Stimulated activated naive B cell treated with anti-CD40 and anti-IgM and Interleukin-4, amounts not matched to agents 10 μg/mL and 1 μg/mL and 100 μg/mL, for 72 hours (primary cell): ENCODE measurements around the gene MS4A6A.
A peak's percentile ranks its signal among the peaks of the same experiment; 100 is the strongest.
"Not testable (repeated sequence)": the region's sequence is repeated elsewhere in the genome, so short reads cannot be mapped to it uniquely, and the experiment has no call there.

Experiments used
- ATAC-seq, 2 donors: fragments of 150-1000 bp; cut with Tn5 transposase; replicated peaks; 2 replicates each; pipeline ENCODE4 v1.10.0; 2021; ENCODE audit warnings: moderate library complexity in 1 of 2
- DNase-seq: peaks from one replicate; pipeline ENCODE4 v3.0.0; 2021
- H3K27ac Mint-ChIP-seq: one replicate; pipeline ENCODE4 v1.8.0; 2022; ENCODE audit warnings: mild to moderate bottlenecking, mixed read lengths
- H3K27me3 Mint-ChIP-seq, 2 donors: one replicate each; pipeline ENCODE4 v1.8.0; 2022; ENCODE audit warnings: mixed read lengths in 2 of 2
- H3K36me3 Mint-ChIP-seq, 2 donors: one replicate each; pipeline ENCODE4 v1.8.0; 2022; ENCODE audit warnings: mixed read lengths in 2 of 2, mild to moderate bottlenecking in 1 of 2
- H3K4me1 Mint-ChIP-seq, 2 donors: one replicate each; pipeline ENCODE4 v1.8.0; 2022; ENCODE audit warnings: mixed read lengths in 2 of 2, mild to moderate bottlenecking in 1 of 2
- H3K4me3 Mint-ChIP-seq, 2 donors: one replicate each; pipeline ENCODE4 v1.8.0; 2022; ENCODE audit warnings: mild to moderate bottlenecking in 2 of 2, mixed read lengths in 2 of 2, moderate library complexity in 1 of 2
- H3K9me3 Mint-ChIP-seq, 2 donors: one replicate each; pipeline ENCODE4 v1.8.0; 2022; ENCODE audit warnings: mixed read lengths in 2 of 2, mild to moderate bottlenecking in 1 of 2

The MS4A6A gene

DNA sequence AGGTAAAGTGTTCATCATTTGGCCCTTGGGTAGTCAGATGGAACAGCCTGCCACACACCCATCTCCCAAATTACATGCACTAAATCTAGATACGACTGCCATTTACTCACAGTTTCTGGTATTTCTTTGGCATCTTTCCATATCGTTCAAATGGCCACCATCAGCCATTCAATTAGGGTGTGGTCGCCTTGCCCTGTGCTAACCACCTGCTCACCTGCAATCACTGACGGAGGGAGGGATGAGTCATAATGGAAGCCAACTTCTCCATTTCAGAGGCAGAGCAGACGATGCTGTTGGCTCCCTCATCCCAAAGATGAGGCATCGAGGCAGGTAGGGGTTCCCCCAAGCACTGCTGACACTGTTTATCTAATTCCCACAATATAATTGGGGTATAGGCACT is 14.6 kb downstream of the MS4A6A start:
- ATAC-seq, result no peak
- Mint-ChIP-seq H3K36me3 (peaks cover 3 to 16% of the 10 kb centered on the region in 2 donors), H3K27ac (no peak overlapping the region), H3K9me3 (peaks cover 13 to 25% of the 10 kb centered on the region in 2 donors), H3K27me3 (peaks cover 0 to 13% of the 10 kb centered on the region in 2 donors), H3K4me1 (peaks cover 5 to 8% of the 10 kb centered on the region in 2 donors), H3K4me3 (no peak overlapping the region)
- DNase-seq, result no peak

DNA sequence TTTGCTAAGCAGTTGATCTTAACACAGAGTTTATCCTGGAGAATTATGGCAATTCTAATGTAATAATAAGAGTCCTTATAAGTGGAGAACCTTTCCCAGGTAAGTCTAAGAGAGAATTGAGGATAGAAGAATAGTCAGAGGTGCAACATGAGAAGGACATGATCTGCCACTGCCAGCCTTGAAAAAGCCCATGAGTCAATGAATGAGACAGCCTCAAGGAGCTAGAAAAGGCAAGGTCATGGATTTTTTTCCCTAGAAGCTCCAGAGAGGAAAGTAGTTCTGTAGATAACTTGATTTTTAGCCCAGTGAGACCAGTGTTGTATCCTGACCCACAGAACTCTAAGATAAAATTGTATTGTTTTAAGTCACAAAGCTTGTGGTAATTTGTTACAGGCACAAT is 16.9 kb downstream of the MS4A6A start:
- DNase-seq (no peak), ATAC-seq (no peak)
- H3K36me3 Mint-ChIP-seq, result peaks cover 3 to 15% of the 10 kb centered on the region in 2 donors
- no peak overlapping the region for H3K27ac Mint-ChIP-seq
- peaks cover 0 to 7% of the 10 kb centered on the region in 2 donors for H3K27me3 Mint-ChIP-seq
- no peak overlapping the region for H3K4me3 Mint-ChIP-seq
- peaks cover 4 to 8% of the 10 kb centered on the region in 2 donors for H3K4me1 Mint-ChIP-seq
- H3K9me3 Mint-ChIP-seq, result peaks cover 9 to 23% of the 10 kb centered on the region in 2 donors

DNA sequence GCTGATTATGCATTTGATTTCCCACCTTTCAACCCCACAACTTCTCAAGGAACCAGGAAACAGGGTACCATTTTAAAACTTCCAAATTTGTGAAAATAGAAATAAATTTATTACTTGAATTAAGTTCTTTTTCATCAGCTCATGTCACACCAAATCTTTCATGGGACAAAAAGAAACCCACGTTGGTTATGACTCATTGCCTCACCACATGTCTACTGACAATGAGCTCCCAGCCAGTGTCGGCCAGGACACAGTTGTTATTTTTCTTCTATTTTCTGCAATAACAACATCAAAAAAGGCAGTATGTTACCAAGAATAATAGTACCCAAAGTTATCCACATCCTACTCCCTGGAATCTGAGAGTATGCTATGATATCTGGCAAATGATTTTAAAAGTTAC is 17.3 kb downstream of the MS4A6A start:
- DNase-seq (no peak), ATAC-seq (no peak)
- H3K36me3 Mint-ChIP-seq, result peaks cover 3 to 11% of the 10 kb centered on the region in 2 donors
- no peak overlapping the region for H3K27ac Mint-ChIP-seq
- peaks cover 4 to 7% of the 10 kb centered on the region in 2 donors for H3K4me1 Mint-ChIP-seq
- peaks cover 5 to 19% of the 10 kb centered on the region in 2 donors for H3K9me3 Mint-ChIP-seq
- no peak overlapping the region for H3K4me3 Mint-ChIP-seq
- peaks cover 0 to 3% of the 10 kb centered on the region in 2 donors for H3K27me3 Mint-ChIP-seq

DNA sequence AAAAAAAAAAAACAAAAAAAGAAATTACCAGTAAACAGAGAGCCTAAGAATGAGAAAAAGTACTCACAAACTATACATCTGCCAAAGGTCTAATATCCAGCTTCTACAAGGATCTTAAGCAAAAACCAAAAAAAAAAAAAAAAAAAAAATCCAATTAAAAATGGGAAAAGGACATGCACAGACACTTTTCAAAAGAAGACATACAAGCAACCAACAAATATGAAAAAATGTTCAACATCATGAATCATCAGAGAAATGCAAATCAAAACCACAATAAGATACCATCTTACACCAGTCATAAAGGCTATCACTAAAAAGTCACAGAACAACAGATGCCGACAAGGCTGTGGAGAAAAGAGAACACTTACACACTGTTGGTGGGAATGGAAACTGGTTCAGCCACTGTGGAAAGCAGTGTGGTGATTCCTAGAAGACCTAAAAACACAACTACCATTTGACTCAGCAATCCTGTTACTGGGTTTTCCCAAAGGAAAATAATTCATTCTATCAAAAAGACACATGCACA is 18.3 kb downstream of the MS4A6A start:
- Mint-ChIP-seq H3K9me3 (peaks cover 0 to 12% of the 10 kb centered on the region in 2 donors), H3K27me3 (no peaks in the 10 kb centered on the region), H3K27ac (no peak overlapping the region), H3K4me3 (no peak overlapping the region), H3K4me1 (peaks cover 2 to 5% of the 10 kb centered on the region in 2 donors), H3K36me3 (peaks cover 3 to 7% of the 10 kb centered on the region in 2 donors)
- DNase-seq (no peak), ATAC-seq (peak in 1 of 2 donors; percentile 39)

DNA sequence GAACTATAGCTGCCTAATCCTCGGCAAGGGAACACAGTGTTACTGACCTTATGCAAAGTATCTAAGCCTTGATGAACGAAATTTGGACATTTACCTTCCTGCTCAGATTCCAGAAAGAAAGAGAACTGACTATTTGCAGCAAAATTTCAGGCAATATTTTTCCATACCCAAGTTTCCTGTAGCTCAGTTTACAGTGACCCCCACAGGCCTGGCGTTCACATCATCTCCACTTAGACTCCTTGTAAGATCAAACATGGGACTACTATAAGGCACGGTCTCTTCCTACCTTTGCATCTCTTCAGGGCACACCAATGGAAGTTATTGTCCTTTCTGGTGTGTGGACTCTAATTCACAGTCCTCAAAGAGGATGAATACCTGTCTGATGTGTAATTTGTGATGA is 21.1 kb downstream of the MS4A6A start:
- no peak for ATAC-seq
- Mint-ChIP-seq H3K27me3 (peaks cover 0 to 10% of the 10 kb centered on the region in 2 donors), H3K9me3 (peaks cover 0 to 1% of the 10 kb centered on the region in 2 donors), H3K4me3 (no peak overlapping the region), H3K36me3 (no peaks in the 10 kb centered on the region), H3K27ac (no peak overlapping the region), H3K4me1 (peaks cover 0 to 1% of the 10 kb centered on the region in 2 donors)
- DNase-seq, result no peak

DNA sequence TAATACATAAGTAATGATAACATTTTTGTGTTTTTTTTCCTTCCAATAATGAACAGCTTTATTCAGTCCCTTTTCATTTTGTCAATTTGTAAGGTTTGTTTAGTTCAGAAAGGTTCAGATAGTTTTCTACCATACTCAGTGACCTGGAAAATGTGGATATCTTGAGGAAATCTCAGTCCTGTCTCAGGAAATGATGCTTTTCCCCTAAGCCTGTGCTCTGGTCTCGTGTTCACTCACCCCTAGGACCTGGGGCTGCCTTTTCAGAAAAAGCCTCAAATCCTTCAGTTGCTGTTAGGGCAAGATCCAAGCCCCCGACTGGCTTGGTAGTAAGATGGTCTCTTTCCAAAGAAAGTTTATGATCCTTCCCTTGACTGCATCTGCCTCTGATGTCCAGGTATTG is 21.8 kb downstream of the MS4A6A start:
- Mint-ChIP-seq H3K27me3 (peaks cover 0 to 10% of the 10 kb centered on the region in 2 donors), H3K36me3 (no peaks in the 10 kb centered on the region), H3K4me3 (no peak overlapping the region), H3K27ac (no peak overlapping the region), H3K9me3 (peaks cover 0 to 3% of the 10 kb centered on the region in 2 donors), H3K4me1 (peaks cover 0 to 3% of the 10 kb centered on the region in 2 donors)
- no peak for ATAC-seq
- no peak for DNase-seq

DNA sequence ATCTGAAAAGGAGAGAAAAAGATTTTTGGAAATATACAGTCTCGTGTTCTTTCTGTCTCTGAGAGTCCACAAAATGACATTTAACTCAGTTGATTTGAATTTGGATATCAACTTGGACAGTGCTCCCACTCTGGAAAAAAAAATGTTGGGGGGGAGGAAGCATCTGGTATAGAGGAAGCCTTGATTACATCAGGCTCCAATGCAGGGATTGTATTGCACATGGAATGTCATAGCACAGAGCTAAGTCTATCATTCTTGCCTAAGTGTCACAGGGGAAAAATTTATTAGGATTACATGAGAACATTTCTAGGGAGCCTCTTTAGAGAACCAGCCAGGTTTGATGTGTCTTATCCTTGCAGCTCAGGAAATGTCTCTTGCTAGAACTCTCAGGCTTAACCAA is 23.0 kb downstream of the MS4A6A start:
- Mint-ChIP-seq H3K27ac (no peak overlapping the region), H3K36me3 (no peaks in the 10 kb centered on the region), H3K27me3 (peaks cover 0 to 10% of the 10 kb centered on the region in 2 donors), H3K9me3 (peaks cover 0 to 1% of the 10 kb centered on the region in 2 donors), H3K4me3 (no peak overlapping the region), H3K4me1 (peaks cover 0 to 4% of the 10 kb centered on the region in 2 donors)
- DNase-seq (no peak), ATAC-seq (no peak)

DNA sequence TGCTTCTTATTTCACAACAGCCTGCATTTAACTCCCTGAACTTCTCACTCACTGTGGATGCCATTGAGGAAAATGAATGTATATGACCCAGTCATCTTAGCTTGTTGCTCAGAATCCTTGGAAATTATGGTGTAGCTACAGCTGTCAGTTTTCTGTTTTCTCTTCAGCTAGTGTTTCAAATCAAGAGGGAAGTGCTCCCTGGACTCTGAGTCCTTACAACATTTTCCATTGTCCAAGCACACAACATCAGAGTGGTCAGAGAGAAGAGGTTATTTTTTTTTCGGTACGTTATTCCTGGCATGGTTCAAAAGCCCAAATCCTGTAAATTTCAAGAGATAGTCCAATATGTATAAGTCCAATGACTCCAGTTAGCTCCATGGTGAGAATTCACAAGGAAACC is 23.6 kb downstream of the MS4A6A start:
- ATAC-seq (no peak), DNase-seq (no peak)
- Mint-ChIP-seq H3K36me3 (no peaks in the 10 kb centered on the region), H3K4me3 (no peak overlapping the region), H3K4me1 (peaks cover 0 to 2% of the 10 kb centered on the region in 2 donors), H3K27me3 (peaks cover 0 to 10% of the 10 kb centered on the region in 2 donors), H3K27ac (no peak overlapping the region), H3K9me3 (peaks cover 0 to 1% of the 10 kb centered on the region in 2 donors)

DNA sequence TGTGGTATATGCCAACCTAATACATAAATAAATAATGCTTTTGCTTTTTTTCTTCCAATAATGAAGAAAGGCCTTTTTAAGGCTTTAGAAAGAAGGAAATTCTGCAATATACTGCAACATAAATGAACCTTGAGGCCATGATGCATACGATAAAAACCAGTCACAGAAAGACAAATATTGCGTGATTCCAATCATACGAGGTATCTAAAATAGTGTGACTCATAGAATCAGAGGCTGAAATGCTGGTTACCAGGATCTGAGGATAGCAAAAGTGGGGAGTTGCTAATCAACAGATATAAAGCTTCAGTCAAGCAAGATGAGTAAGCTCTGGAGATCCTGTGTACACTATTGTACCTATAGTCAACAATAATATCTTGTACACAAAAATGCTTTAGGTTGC is 24.2 kb downstream of the MS4A6A start:
- Mint-ChIP-seq H3K27me3 (peaks cover 0 to 10% of the 10 kb centered on the region in 2 donors), H3K4me3 (no peak overlapping the region), H3K9me3 (peaks cover 0 to 1% of the 10 kb centered on the region in 2 donors), H3K4me1 (peaks cover 0 to 2% of the 10 kb centered on the region in 2 donors), H3K36me3 (no peaks in the 10 kb centered on the region), H3K27ac (no peak overlapping the region)
- DNase-seq, result no peak
- ATAC-seq, result no peak

DNA sequence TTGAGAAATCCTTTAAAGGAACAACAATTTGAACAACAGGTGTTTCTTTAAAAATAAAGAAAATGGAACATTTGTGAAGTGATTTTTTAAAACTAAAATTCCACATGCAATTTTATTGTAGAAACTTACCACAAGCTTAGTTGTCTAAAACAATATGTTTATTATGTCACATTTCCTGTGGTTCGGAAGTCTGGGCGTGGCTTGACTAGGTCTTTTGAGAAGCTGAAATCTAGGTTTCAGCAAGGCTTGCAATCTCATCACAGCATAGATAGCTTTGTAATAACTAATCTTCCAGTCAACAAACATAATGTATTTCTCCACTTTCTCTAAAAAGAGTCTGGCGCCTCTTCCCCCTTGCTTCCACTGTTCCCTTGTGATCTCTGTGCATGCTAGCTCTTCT is 27.0 kb downstream of the MS4A6A start:
- ATAC-seq, result no peak
- Mint-ChIP-seq H3K4me3 (no peak overlapping the region), H3K36me3 (no peaks in the 10 kb centered on the region), H3K27me3 (peaks cover 0 to 14% of the 10 kb centered on the region in 2 donors), H3K9me3 (peaks cover 3 to 4% of the 10 kb centered on the region in 2 donors), H3K27ac (no peak overlapping the region), H3K4me1 (peaks cover 0 to 2% of the 10 kb centered on the region in 2 donors)
- DNase-seq, result no peak

DNA sequence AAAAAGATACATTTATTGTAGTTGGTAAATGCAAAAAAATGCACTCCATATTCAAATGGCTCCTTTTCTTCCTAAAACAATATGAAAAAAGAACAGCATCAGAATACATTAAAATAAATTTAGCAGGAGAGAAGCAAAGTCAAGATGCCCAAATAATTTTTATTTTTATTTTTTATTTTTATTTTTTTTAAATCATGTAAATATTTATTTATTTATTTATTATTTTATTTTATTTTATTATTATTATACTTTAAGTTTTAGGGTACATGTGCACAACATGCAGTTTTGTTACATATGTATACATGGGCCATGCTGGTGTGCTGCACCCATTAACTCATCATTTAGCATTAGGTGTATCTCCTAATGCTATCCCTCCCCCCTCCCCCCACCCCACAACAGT is 30.2 kb downstream of the MS4A6A start:
- H3K9me3 Mint-ChIP-seq, DNase-seq, H3K27ac Mint-ChIP-seq, H3K36me3 Mint-ChIP-seq, ATAC-seq, H3K4me1 Mint-ChIP-seq, H3K4me3 Mint-ChIP-seq: not testable (repeated sequence)
- peaks cover 0 to 10% of the 10 kb centered on the region in 2 donors for H3K27me3 Mint-ChIP-seq

DNA sequence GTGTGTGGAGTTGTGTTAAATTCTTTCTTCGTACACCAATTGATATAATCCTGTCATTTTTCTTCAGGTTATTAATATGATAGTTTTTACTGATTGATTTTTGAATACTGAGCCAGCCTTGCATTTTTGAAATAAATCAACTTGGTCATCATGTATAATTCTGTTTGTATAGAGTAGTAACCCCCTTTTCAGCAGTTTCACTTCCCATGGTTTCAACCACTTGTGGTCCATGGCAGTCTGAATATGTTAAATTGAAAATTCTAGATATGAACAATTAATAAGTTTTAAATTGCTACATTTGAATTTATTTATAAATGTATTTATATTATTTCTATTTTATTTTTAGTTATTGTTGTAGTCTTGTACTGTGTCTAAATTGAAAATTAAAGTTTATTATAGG is 32.6 kb downstream of the MS4A6A start:
- no peaks in the 10 kb centered on the region for H3K36me3 Mint-ChIP-seq

DNA sequence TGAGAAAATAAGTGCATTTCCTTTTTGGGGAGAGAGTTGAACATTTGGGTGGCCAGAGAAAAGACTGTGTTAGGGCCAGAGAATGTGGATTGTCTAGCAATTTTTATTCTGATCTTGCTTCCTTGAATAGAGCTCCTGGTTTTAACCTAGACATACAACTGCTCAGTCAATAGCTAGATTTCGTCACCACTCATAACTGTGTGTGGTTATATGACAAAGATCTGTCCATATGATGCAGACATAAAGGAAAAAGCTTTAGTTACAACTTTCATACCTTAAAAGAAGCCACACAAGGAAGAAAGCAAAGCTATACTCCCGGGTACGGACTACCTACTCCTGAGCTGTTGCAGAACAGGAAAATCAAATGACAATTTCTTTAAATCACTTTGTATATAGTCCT is 37.2 kb downstream of the MS4A6A start:
- no peaks in the 10 kb centered on the region for H3K9me3 Mint-ChIP-seq
- no peak overlapping the region for H3K4me3 Mint-ChIP-seq
- H3K36me3 Mint-ChIP-seq, result no peaks in the 10 kb centered on the region
- no peak overlapping the region for H3K27ac Mint-ChIP-seq
- no peaks in the 10 kb centered on the region for H3K4me1 Mint-ChIP-seq
- no peaks in the 10 kb centered on the region for H3K27me3 Mint-ChIP-seq
- DNase-seq, result no peak
- ATAC-seq, result no peak

More for the DNA sequence above, 32.6 kb downstream of the MS4A6A start:
- DNase-seq, result no peak
- Mint-ChIP-seq H3K27me3 (peaks cover 0 to 4% of the 10 kb centered on the region in 2 donors), H3K4me1 (no peaks in the 10 kb centered on the region), H3K9me3 (peaks cover 3% of the 10 kb centered on the region in 2 donors), H3K27ac (no peak overlapping the region), H3K4me3 (no peak overlapping the region)
- ATAC-seq, result peak; percentile 55 to 60

DNA sequence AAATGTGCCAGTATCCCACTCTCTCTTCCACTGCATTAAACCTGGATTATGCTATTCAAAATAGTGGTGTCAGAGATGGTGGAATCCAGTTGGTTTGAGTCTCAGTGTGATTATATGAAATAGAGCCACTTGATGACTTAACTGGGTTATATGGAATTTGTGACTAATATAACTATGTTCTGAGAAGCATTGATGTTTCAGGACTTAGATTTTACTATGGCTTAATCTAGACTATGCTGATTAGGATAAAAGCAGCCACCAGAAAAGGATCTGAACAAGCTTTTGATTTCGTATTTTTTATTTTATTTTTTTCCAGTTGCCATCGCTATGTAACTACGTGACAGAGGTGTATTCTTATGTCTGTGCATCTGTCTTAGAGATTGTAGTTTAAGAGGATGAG is 39.1 kb downstream of the MS4A6A start:
- no peak overlapping the region for H3K4me3 Mint-ChIP-seq
- no peak for ATAC-seq

DNA sequence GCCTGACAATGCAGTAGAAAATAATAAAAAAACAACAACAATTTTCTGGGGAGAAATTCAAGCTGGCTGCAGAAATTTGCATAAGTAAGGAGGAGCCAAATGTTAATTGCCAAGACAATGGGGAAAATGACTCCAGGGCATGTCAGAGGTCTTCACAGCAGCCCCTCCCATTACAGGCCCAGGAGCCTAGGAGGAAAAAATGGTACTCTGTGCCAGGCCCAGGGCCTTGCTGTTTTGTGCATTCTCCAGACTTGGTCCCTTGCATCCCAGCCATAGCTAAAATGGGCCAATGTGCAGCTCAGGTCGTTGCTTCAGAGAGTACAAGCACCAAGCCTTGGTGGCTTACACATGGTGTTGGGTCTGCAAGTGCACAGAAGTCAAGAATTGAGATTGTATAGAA is 49.0 kb downstream of the MS4A6A start:
- Mint-ChIP-seq H3K4me3 (no peak overlapping the region), H3K36me3 (peaks cover 7 to 13% of the 10 kb centered on the region in 2 donors), H3K27ac (peak overlapping the region; percentile 7), H3K27me3 (peaks cover 0 to 6% of the 10 kb centered on the region in 2 donors), H3K4me1 (peaks cover 6 to 8% of the 10 kb centered on the region in 2 donors), H3K9me3 (peaks cover 11 to 16% of the 10 kb centered on the region in 2 donors)
- ATAC-seq, result no peak
- no peak for DNase-seq

More for the DNA sequence above, 39.1 kb downstream of the MS4A6A start:
- H3K9me3 Mint-ChIP-seq, result no peaks in the 10 kb centered on the region
- H3K4me1 Mint-ChIP-seq, result no peaks in the 10 kb centered on the region
- no peaks in the 10 kb centered on the region for H3K27me3 Mint-ChIP-seq
- H3K36me3 Mint-ChIP-seq, result no peaks in the 10 kb centered on the region
- no peak for DNase-seq
- H3K27ac Mint-ChIP-seq, result no peak overlapping the region
